GM12875 (cell line): ENCODE data around the gene LTBR.

Experiments used
- H3K4me3 ChIP-seq: one replicate; pipeline ENCODE4 v1.5.1; 2011; ENCODE audit warnings: low read depth, low read length, control low read depth
- CTCF ChIP-seq: IDR thresholded peaks from 2 replicates; pipeline ENCODE4 v1.5.1; 2011; ENCODE audit warnings: low read depth, mild to moderate bottlenecking, control low read depth, inconsistent platforms, low read length, moderate library complexity, borderline replicate concordance; ENCODE audit not compliant: insufficient read depth

The LTBR gene

DNA sequence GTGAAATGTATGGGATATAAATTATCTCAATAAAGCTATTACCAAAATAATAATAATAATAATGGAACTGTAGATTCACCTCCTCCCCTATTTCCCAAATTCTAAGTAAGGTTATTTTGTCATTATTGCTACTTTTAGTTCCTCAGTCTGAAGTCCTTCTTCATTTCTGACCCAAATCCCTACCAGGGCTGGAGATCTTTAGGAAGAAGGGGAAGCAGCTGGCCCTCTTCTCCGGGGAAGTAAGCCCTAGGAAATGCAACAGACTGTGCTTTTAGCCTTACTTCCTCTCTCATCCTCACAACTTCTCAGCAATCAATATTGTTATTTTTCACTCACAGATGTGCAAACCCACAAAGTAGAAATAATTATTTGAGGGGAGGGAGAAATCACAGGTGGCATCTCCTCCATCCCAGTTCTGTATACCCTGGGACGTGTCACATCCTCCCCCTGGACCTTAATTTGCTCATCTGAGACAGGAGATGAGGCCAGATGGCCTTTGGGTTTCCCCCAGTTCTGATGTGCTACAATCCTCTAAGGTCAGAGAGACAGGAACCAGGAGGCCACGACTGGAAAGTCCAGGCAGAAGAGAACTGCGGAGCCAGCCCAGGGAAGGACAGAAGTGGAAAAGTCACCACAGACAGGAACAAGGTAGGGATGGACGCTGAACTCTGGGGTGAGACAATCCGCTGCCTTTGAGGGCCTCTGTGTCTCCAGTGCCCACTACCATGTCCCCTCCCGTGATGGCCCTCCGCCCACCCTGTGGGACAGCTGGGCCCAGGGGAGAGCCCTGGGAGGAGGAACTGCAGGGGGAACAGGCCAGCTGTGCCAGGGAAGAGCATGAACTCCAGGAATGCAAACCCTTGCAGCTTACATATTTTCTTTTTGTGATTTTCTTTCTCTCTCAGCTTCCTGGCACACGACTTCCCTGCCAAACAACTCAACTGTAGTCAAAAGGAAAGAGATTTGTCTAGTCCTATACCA lies 31.5 kb upstream of the LTBR start:
- no peak for TF ChIP-seq CTCF
- H3K4me3 ChIP-seq: no peak overlapping the region

- H3K4me3 ChIP-seq: no peak overlapping the region
- no peak for TF ChIP-seq CTCF
These were observed 29.2 kb upstream of the LTBR start for GRCh38 chr12:6354495-6355393.

DNA sequence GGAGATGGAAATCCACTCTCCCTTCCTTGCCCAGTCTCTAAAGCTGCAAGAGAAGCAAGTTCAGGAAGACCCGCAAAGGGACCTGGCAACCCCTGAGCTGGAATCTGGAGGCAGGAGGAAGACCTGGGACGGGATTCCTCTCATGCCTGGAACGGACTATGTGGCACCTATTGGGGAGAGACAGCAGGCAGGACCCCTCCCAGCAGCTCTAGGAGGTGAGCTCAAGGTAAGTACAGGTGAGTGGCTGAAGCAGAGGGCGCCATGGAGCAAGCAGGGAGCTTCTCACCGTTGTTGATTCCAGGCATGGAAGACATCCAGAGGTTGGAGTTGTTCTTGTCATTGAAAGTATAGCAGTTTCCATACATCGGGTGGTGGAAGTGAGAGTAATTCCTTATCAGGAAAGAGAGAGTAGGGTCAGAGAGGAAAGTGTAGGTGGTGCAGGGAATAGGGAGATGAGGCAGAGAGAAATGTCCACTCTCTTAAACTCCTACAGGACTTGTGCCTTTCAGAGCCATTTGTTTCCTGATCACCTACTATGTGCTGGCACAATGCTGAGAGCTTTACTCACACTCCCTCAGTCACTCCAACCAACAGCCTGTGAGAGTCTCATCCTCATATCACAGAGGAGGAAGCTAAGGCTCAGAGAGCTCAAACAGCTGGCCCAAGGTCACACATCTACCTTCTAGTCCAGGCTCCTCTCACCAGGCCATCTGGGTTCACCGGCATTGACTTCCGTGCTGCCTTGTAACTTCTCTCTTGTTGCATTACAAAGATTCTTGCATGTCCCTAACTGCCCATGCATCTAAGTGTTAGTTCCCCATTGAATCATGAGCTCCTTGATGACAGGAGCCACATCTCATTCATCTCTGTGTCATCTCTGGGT lies 28.2 kb upstream of the LTBR start:
- TF ChIP-seq CTCF: no peak
- H3K4me3 ChIP-seq: no peak overlapping the region

DNA sequence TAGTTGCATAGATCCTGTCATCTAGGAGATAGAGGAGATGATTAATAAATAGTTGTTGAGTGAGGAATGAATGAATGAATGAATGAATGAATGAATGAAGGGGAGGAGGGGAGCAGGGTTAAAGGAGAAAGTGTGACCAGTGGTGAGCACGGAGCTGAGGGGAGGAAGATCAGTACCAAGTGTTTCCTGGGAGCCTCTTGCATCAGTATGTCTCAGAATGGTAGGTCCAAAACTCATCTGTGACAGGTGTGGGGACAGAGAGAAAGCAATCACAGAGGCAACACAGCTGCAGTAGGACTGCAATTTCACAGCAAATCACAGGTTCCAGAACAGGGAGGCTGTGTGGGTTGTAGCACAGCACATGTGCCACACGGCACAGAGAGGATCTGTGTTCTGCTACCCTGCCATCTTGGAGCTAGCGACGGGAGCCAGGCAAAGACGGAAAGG lies 27.6 kb upstream of the LTBR start:
- TF ChIP-seq CTCF: no peak
- no peak overlapping the region for H3K4me3 ChIP-seq

- no peak for TF ChIP-seq CTCF
- no peak overlapping the region for H3K4me3 ChIP-seq
These were observed 25.1 kb upstream of the LTBR start for GRCh38 chr12:6358881-6359280.

DNA sequence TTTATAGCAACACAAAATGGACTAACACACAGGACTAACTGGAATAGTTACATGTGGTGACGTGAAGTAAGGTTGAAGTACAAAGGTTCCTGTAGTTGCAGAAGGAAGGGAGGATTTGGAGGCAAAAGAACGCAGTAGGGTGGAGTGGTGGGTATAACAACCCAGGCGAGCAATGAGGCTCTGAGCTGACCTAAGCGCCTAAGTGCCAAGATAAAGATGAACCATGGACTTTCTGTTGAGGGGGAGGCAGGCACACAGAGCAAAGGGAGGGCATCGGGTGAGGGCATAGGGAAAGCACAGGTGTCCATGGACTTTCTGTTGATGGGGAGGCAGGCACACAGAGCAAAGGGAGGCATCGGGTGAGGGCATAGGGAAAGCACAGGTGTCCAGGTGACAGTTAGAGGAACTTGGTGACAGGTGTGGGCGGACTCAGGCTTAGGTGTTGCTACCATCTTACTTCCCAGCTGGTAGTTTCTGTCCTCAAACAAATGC lies 23.8 kb upstream of the LTBR start:
- no peak overlapping the region for H3K4me3 ChIP-seq
- TF ChIP-seq CTCF: no peak
